HG03135 (cell line): ENCODE results near the gene KLK14.

ENCODE experiments used
- ATAC-seq: cut with Tn5 transposase; IDR thresholded peaks from one replicate; pipeline ENCODE4 v1.9.1; 2021; ENCODE audit warnings: mild to moderate bottlenecking, moderate library complexity; ENCODE audit not compliant: unreplicated experiment

Gene KLK14

GRCh38 chr19:51082611-51083010, at the start of gene KLK14:
TSS of gene KLK14 (minus strand) at chr19:51082887. CDS start at chr19:51082614, 273 bp downstream.
- ATAC-seq = no peak

GRCh38 chr19:51131780-51132680, 49.3 kb upstream of the KLK14 start:
- ATAC-seq = no peak

- ATAC-seq = no peak
These were observed 47.0 kb upstream of the KLK14 start for GRCh38 chr19:51129716-51130115.

GRCh38 chr19:51128227-51128626, 45.5 kb upstream of the KLK14 start:
- ATAC-seq = no peak

GRCh38 chr19:51127755-51128154, 45.1 kb upstream of the KLK14 start:
- ATAC-seq = no peak

GRCh38 chr19:51127032-51127431, 44.3 kb upstream of the KLK14 start:
- no peak for ATAC-seq

- ATAC-seq = no peak
These were observed 42.9 kb upstream of the KLK14 start for GRCh38 chr19:51125421-51126075.

- ATAC-seq = no peak
These were observed 42.0 kb upstream of the KLK14 start, which contains the start of gene SIGLEC9 for GRCh38 chr19:51124729-51125128. TSS of gene SIGLEC9 (plus strand) at chr19:51124906. CDS start at chr19:51124975, 69 bp downstream.

- ATAC-seq = no peak
These were observed 41.5 kb upstream of the KLK14 start for GRCh38 chr19:51124216-51124615.

- no peak for ATAC-seq
These were observed 41.1 kb upstream of the KLK14 start for GRCh38 chr19:51123802-51124201.

GRCh38 chr19:51123381-51123800, 40.7 kb upstream of the KLK14 start:
- ATAC-seq = no peak

- no peak for ATAC-seq
These were observed 39.7 kb upstream of the KLK14 start for GRCh38 chr19:51122112-51122981.

GRCh38 chr19:51121257-51121656, 38.6 kb upstream of the KLK14 start:
- ATAC-seq = no peak

- no peak for ATAC-seq
These were observed 37.5 kb upstream of the KLK14 start for GRCh38 chr19:51120160-51120559.

- ATAC-seq = no peak
These were observed 36.9 kb upstream of the KLK14 start for GRCh38 chr19:51119611-51120010.

- ATAC-seq = no peak
These were observed 36.4 kb upstream of the KLK14 start for GRCh38 chr19:51119101-51119500.

GRCh38 chr19:51116736-51117286, 34.1 kb upstream of the KLK14 start:
- no peak for ATAC-seq

GRCh38 chr19:51114087-51114729, 31.5 kb upstream of the KLK14 start:
- ATAC-seq = no peak

GRCh38 chr19:51111606-51112005, 28.9 kb upstream of the KLK14 start:
- ATAC-seq = no peak

GRCh38 chr19:51110666-51110971, 27.9 kb upstream of the KLK14 start:
- no peak for ATAC-seq

GRCh38 chr19:51108805-51109146, 26.1 kb upstream of the KLK14 start:
- peak; percentile 22 for ATAC-seq
